H9 (cell line): Measurements from ENCODE around the gene MARF1. TPM values are rescaled to one million over a fixed set of nuclear protein-coding genes. Genes with fewer than 3 reads are reported as not detected.

ENCODE experiments used
- DNase-seq: peaks from one replicate; pipeline ENCODE4 v3.0.0-alpha.2; 2017
- H2AFZ ChIP-seq: one replicate; pipeline ENCODE4 v1.6.1; 2013; ENCODE audit warnings: mild to moderate bottlenecking, low read length, control low read depth, moderate library complexity
- H2AK5ac ChIP-seq: 2 replicates; pipeline ENCODE4 v1.6.1; 2013; ENCODE audit warnings: low read length, control low read depth, mixed read lengths; ENCODE audit not compliant: insufficient read length
- H2BK120ac ChIP-seq: one replicate; pipeline ENCODE4 v1.6.1; 2013; ENCODE audit warnings: low read depth, mild to moderate bottlenecking, low read length, control low read depth, inconsistent platforms; ENCODE audit not compliant: poor library complexity, severe bottlenecking
- H2BK12ac ChIP-seq: 2 replicates; pipeline ENCODE4 v1.6.1; 2013; ENCODE audit warnings: low read length, control low read depth, mixed read lengths, low read depth; ENCODE audit not compliant: insufficient read length
- H2BK15ac ChIP-seq: 2 replicates; pipeline ENCODE4 v1.6.1; 2013; ENCODE audit warnings: low read depth, low read length, control low read depth
- H2BK20ac ChIP-seq: one replicate; pipeline ENCODE4 v1.6.1; 2013; ENCODE audit warnings: low read depth, mild to moderate bottlenecking, low read length, control low read depth, inconsistent platforms; ENCODE audit not compliant: poor library complexity, severe bottlenecking
- H2BK5ac ChIP-seq: 2 replicates; pipeline ENCODE4 v1.6.1; 2013; ENCODE audit warnings: low read length, control low read depth, mixed read lengths; ENCODE audit not compliant: insufficient read length
- H3K14ac ChIP-seq: 2 replicates; pipeline ENCODE4 v1.6.1; 2013; ENCODE audit warnings: low read length, control low read depth; ENCODE audit not compliant: insufficient read depth
- H3K18ac ChIP-seq: 2 replicates; pipeline ENCODE4 v1.6.1; 2013; ENCODE audit warnings: low read depth, mild to moderate bottlenecking, mixed read lengths, low read length, control low read depth; ENCODE audit not compliant: insufficient read length
- H3K23ac ChIP-seq: 2 replicates; pipeline ENCODE4 v1.6.1; 2013; ENCODE audit warnings: low read length, control low read depth, mixed read lengths, low read depth; ENCODE audit not compliant: insufficient read length
- H3K23me2 ChIP-seq: 2 replicates; pipeline ENCODE4 v1.6.1; 2013; ENCODE audit warnings: low read depth, mild to moderate bottlenecking, mixed read lengths, low read length, control low read depth; ENCODE audit not compliant: insufficient read length, poor library complexity, severe bottlenecking
- H3K27ac ChIP-seq: 2 replicates; pipeline ENCODE4 v1.5.1; 2013; ENCODE audit warnings: low read length, control low read depth, mixed read lengths, low read depth; ENCODE audit not compliant: insufficient read length
- H3K27me3 ChIP-seq: 2 replicates; pipeline ENCODE4 v1.6.1; 2013; ENCODE audit warnings: low read length, control low read depth, inconsistent platforms; ENCODE audit not compliant: insufficient read depth
- H3K4ac ChIP-seq: 2 replicates; pipeline ENCODE4 v1.6.1; 2013; ENCODE audit warnings: low read depth, mild to moderate bottlenecking, control low read depth, inconsistent platforms, low read length, moderate library complexity
- H3K4me1 ChIP-seq: 2 replicates; pipeline ENCODE4 v1.6.1; 2013; ENCODE audit warnings: low read length, control low read depth, inconsistent platforms; ENCODE audit not compliant: insufficient read depth
- H3K4me2 ChIP-seq: 2 replicates; pipeline ENCODE4 v1.6.1; 2013; ENCODE audit warnings: low read length, control low read depth, mixed read lengths; ENCODE audit not compliant: insufficient read length, insufficient read depth
- H3K56ac ChIP-seq: 2 replicates; pipeline ENCODE4 v1.6.1; 2013; ENCODE audit warnings: low read depth, mild to moderate bottlenecking, mixed read lengths, low read length, control low read depth; ENCODE audit not compliant: insufficient read length
- H3K79me1 ChIP-seq: 2 replicates; pipeline ENCODE4 v1.6.1; 2013; ENCODE audit warnings: low read depth, mild to moderate bottlenecking, moderate library complexity, low read length, control low read depth, inconsistent platforms; ENCODE audit not compliant: insufficient read depth, poor library complexity, severe bottlenecking
- H3K79me2 ChIP-seq: 2 replicates; pipeline ENCODE4 v1.6.1; 2013; ENCODE audit warnings: low read length, control low read depth, inconsistent platforms; ENCODE audit not compliant: insufficient read depth
- H3K9ac ChIP-seq: 2 replicates; pipeline ENCODE4 v1.6.1; 2013; ENCODE audit warnings: low read length, control low read depth, mixed read lengths; ENCODE audit not compliant: insufficient read length; ENCODE audit errors: extremely low read depth
- H3K9me3 ChIP-seq: one replicate; pipeline ENCODE4 v1.6.1; 2013; ENCODE audit warnings: low read depth, low read length, inconsistent platforms; ENCODE audit not compliant: control insufficient read depth
- H3T11ph ChIP-seq: one replicate; pipeline ENCODE4 v1.6.1; 2013; ENCODE audit warnings: mild to moderate bottlenecking, low read length, control low read depth, inconsistent platforms
- H4K20me1 ChIP-seq: one replicate; pipeline ENCODE4 v1.6.1; 2013; ENCODE audit not compliant: control insufficient read depth, insufficient read length, insufficient read depth
- H4K5ac ChIP-seq: 2 replicates; pipeline ENCODE4 v1.6.1; 2013; ENCODE audit warnings: low read depth, mild to moderate bottlenecking, mixed read lengths, low read length, control low read depth; ENCODE audit not compliant: insufficient read length
- H4K8ac ChIP-seq: replicated peaks from 2 replicates; pipeline ENCODE4 v1.6.1; 2013; ENCODE audit warnings: low read length, control low read depth, mixed read lengths, low read depth; ENCODE audit not compliant: insufficient read length
- H4K91ac ChIP-seq: 2 replicates; pipeline ENCODE4 v1.6.1; 2013; ENCODE audit warnings: low read depth, mild to moderate bottlenecking, moderate library complexity, mixed read lengths, low read length, control low read depth; ENCODE audit not compliant: insufficient read length
- H3K27ac Mint-ChIP-seq, 3 experiments: 2 replicates in 2 of 3; 3 replicates in 1 of 3; pipeline ENCODE4 v1.8.0; 2020 to 2021; ENCODE audit warnings: mixed read lengths in 3 of 3, mild to moderate bottlenecking in 1 of 3, moderate library complexity in 1 of 3
- H3K27me3 Mint-ChIP-seq: 2 replicates; pipeline ENCODE4 v1.8.0; 2021; ENCODE audit warnings: low read depth, mild to moderate bottlenecking, moderate library complexity, mixed read lengths
- H3K36me3 Mint-ChIP-seq, 3 experiments: 2 replicates in 2 of 3; 3 replicates in 1 of 3; pipeline ENCODE4 v1.8.0; 2020 to 2021; ENCODE audit warnings: low read depth in 3 of 3, mixed read lengths in 3 of 3; ENCODE audit not compliant: insufficient read depth in 1 of 3
- H3K4me1 Mint-ChIP-seq, 2 experiments: 2 replicates each; pipeline ENCODE4 v1.8.0; 2020; ENCODE audit warnings: mixed read lengths in 2 of 2
- H3K4me3 Mint-ChIP-seq, 2 experiments: 2 replicates in 1 of 2; 3 replicates in 1 of 2; pipeline ENCODE4 v1.8.0; 2020 to 2021; ENCODE audit warnings: mild to moderate bottlenecking in 2 of 2, mixed read lengths in 2 of 2, moderate library complexity in 1 of 2
- H3K9me3 Mint-ChIP-seq, 2 experiments: 2 replicates in 1 of 2; 3 replicates in 1 of 2; pipeline ENCODE4 v1.8.0; 2020; ENCODE audit warnings: mild to moderate bottlenecking in 2 of 2, mixed read lengths in 2 of 2, moderate library complexity in 1 of 2
- CTCF ChIP-seq: fragments of 200-600 bp; sonication (generic); conservative IDR thresholded peaks from 3 replicates; pipeline ENCODE4 v1.8.0; 2021; ENCODE audit warnings: antibody characterized with exemption, mild to moderate bottlenecking
- WGBS: extraction: QIAGEN DNeasy Blood & Tissue Kit; methylation state at CpG from one replicate; pipeline ENCODE4 v1.1.7; 2013; ENCODE audit warnings: missing lambda C conversion rate, low lambda C conversion rate, mixed read lengths; ENCODE audit not compliant: insufficient read length; ENCODE audit errors: extremely low coverage; 5-methylcytosine and 5-hydroxymethylcytosine counted together
- total RNA-seq: library from RNA; stranded (reverse); gene quantifications from 2 replicates; pipeline ENCODE4 v1.2.1, GENCODE V29; 2021

The MARF1 gene
- total RNA-seq, 1 experiment from 2014 or later, result 23.3 TPM

- peak overlapping the region in 1 of 3 experiments; percentile 8; a peak in 2 of 7 replicates for H3K27ac Mint-ChIP-seq
- no peaks in the 10 kb centered on the region for H3K4me1 Mint-ChIP-seq
- Histone ChIP-seq H2BK12ac (no peak overlapping the region), H2BK5ac (no peak overlapping the region), H3K9me3 (peaks cover 6% of the 10 kb centered on the region), H4K5ac (no peak overlapping the region), H3K56ac (no peak overlapping the region), H3K14ac (no peak overlapping the region), H3K4ac (no peak overlapping the region), H3K9ac (no peak overlapping the region), H2BK120ac (no peak overlapping the region), H3K79me1 (no peaks in the 10 kb centered on the region), H2BK15ac (no peak overlapping the region), H3K27me3 (no peaks in the 10 kb centered on the region), H4K8ac (no peak overlapping the region), H3K27ac (no peak overlapping the region), H2AK5ac (no peak overlapping the region), H3K79me2 (no peaks in the 10 kb centered on the region), H3K4me2 (no peak overlapping the region), H3K4me1 (no peaks in the 10 kb centered on the region), H3K18ac (no peak overlapping the region), H3K23ac (no peak overlapping the region), H3K23me2 (no peaks in the 10 kb centered on the region), H4K20me1 (no peaks in the 10 kb centered on the region), H2AFZ (no peak overlapping the region), H2BK20ac (no peak overlapping the region), H3T11ph (no peak overlapping the region), H4K91ac (no peak overlapping the region)
- no peak for TF ChIP-seq CTCF
- H3K36me3 Mint-ChIP-seq, result peaks cover 51 to 69% (median 56%) of the 10 kb centered on the region in 3 experiments
- no CpG with 5 or more reads among the region's 12 CpGs for WGBS
- H3K27me3 Mint-ChIP-seq, result no peaks in the 10 kb centered on the region
- no peak overlapping the region for H3K4me3 Mint-ChIP-seq
- DNase-seq, result no peak
- H3K9me3 Mint-ChIP-seq, result peaks cover 25% of the 10 kb centered on the region in 2 experiments
Measured at GRCh38 chr16:15586716-15587115, 56.2 kb downstream of the MARF1 start.
